A549 treated with AZD2906 at 1 μM for 4 hours (cell line): Measurements from ENCODE around the gene TREX2. TPM values are rescaled to one million over a fixed set of nuclear protein-coding genes. Genes with fewer than 3 reads are reported as not detected.

Experiments used
- total RNA-seq: library from RNA; stranded (reverse); fragments of 200-300 nt; extraction: Qiagen RNA extraction; gene quantifications from 5 replicates; pipeline ENCODE4 v1.2.3, GENCODE V29; 2022

TREX2 gene
- 0.85 to 1.7 TPM (median 1.4 TPM) in 5 replicates for total RNA-seq

GRCh38 chrX:153445856-153446635, at the start of gene TREX2:
TREX2 (minus strand) TSS chrX:153446056; CDS start chrX:153445430, 626 bp downstream.

GRCh38 chrX:153494541-153495361, 48.9 kb upstream of the TREX2 start, which contains the start of gene BGN:
BGN (plus strand) TSS chrX:153494980; CDS start chrX:153504632, 9,652 bp downstream.

GRCh38 chrX:153470411-153471363, 24.8 kb upstream of the TREX2 start, which contains the start of gene HAUS7:
HAUS7 (minus strand) TSS chrX:153470576; CDS start chrX:153470557, 19 bp downstream.

GRCh38 chrX:153411255-153411987, 34.4 kb downstream of the TREX2 start, which contains the start of gene ZFP92:
ZFP92 (plus strand) TSS chrX:153411472; CDS start chrX:153418323, 6,851 bp downstream.

GRCh38 chrX:153401133-153401764, 44.6 kb downstream of the TREX2 start, which contains the start of gene PNMA6E:
PNMA6E (minus strand) TSS chrX:153401350; CDS start chrX:153398849, 2,501 bp downstream.

Other genes with a start within 250 kb of the TREX2 start
- not detected in 5 replicates for gene PNMA6F, start 124.3 kb downstream of the TREX2 start, total RNA-seq
- gene ZNF275, start 111.9 kb downstream of the TREX2 start, total RNA-seq = 4.5 to 6.4 TPM (median 5.1 TPM) in 5 replicates
- 0.02 to 0.07 TPM (median 0.05 TPM) in 3 of 5 replicates, not detected in the others for gene PNMA6E, start 44.7 kb downstream of the TREX2 start, total RNA-seq
- gene ZFP92, start 34.6 kb downstream of the TREX2 start, total RNA-seq = 0.47 to 0.59 TPM (median 0.53 TPM) in 5 replicates
- gene HAUS7, start 24.5 kb upstream of the TREX2 start, total RNA-seq = 47.9 to 58.0 TPM (median 52.0 TPM) in 5 replicates
- 0.03 TPM in 1 of 5 replicates, not detected in the others for gene BGN, start 48.9 kb upstream of the TREX2 start, total RNA-seq
- 0.07 to 0.18 TPM (median 0.09 TPM) in 5 replicates for gene ATP2B3, start 71.6 kb upstream of the TREX2 start, total RNA-seq
- gene CCNQ, start 153.1 kb upstream of the TREX2 start, total RNA-seq = 40.4 to 62.7 TPM (median 61.0 TPM) in 5 replicates
- 1.3 to 1.7 TPM (median 1.5 TPM) in 5 replicates for gene DUSP9, start 201.1 kb upstream of the TREX2 start, total RNA-seq
- 0.18 to 0.34 TPM (median 0.21 TPM) in 5 replicates for gene PNCK, start 227.8 kb upstream of the TREX2 start, total RNA-seq
- 11.5 to 14.1 TPM (median 13.2 TPM) in 5 replicates for gene SLC6A8, start 241.9 kb upstream of the TREX2 start, total RNA-seq